ENCODE measurements around the gene SRRM5. TPM values are rescaled to one million over a fixed set of nuclear protein-coding genes. Genes with fewer than 3 reads are reported as not detected.

Gene SRRM5
- total RNA-seq, 4 donors from 2014 or later = 0.13 to 0.42 (median 0.25) TPM

- H3K4me1 ChIP-seq = peaks cover 12 to 36% (median 22%) of the 10 kb centered on the region in 4 donors
- no peaks in the 10 kb centered on the region for H3K27me3 ChIP-seq
- intact Hi-C loops (cut with DNase I) = loop anchor here (5.0 kb wide), 1 partner anchor 48 kb away; no protein-coding TSS in a partner anchor
- peak within 1 kb of the TSS; percentile 91 to 98 (median 94) for H3K27ac ChIP-seq (replicated peaks in 1 of 4)
- H3K4me3 ChIP-seq = peak within 1 kb of the TSS; percentile 70 to 87 (median 82)
- H3K9me3 ChIP-seq = no peaks in the 10 kb centered on the region
- 0% methylated on average over 26 of the region's 81 CpGs for WGBS
- DNase-seq (ENCODE audit: extremely low spot score) = peak; percentile 94
- TF ChIP-seq CTCF (IDR thresholded peaks at IDR 0.05) (no peak), POLR2A (IDR thresholded peaks at IDR 0.05; ENCODE audit: low read depth) (peak; percentile 41), POLR2AphosphoS5 (IDR thresholded peaks at IDR 0.05) (peak; percentile 81 to 90)
- peaks cover 0 to 7% (median 2%) of the 10 kb centered on the region in 4 donors for H3K36me3 ChIP-seq
These were observed 7.6 kb downstream of the SRRM5 start, which contains the start of gene ZNF428 for GRCh38 chr19:43619262-43620060. Gene ZNF428, minus strand, starts transcription at chr19:43619629. Its CDS starts 5,325 bp downstream, at chr19:43614304.

DNA sequence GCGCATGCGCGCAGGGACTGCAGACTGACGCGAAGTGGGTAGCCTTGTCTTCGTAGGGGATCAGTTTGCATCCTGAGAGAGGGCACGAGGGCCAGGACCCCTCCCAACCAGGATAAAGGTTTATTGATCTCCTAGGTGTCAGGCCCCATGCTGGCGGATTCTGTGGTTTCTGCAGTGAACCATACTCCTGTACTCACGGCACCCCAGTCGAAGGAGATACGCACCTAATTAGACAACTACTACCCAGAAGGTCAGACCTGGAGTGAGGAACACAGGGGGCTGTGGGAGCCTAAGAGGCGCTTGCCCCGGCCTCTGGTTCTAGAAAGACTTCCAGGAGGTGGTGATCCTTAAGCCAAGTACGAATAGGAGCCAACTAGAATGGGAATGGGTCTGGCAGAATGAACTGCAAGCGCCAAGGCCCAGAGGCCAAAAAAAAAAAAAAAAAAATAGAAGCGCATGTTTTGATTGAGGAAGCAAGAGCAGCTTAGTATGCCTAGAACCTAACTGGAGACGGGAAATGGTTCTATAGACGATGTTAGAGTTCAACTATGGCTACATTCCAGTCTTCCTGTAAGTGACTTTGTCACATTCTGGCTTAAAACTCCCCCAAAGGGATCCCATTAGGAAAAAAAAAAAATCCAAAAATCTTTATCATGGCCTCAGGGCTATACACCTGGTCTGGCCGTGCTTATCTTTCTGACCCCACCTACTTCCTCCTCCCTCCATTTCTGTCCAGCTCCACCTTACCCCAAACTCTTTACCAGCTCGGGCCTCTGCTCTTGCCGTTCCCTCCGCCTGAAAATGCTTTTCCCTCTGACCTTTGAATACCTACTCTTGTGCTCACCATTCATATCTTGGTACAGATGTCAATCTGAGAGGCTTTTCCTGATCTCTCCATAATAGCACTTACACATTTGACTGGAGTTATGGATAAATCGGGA is 8.4 kb downstream of the SRRM5 start:
- 43% methylated on average over 20 of the region's 23 CpGs for WGBS
- intact Hi-C loops (cut with DNase I) = no loop called here
- DNase-seq (ENCODE audit: extremely low spot score) = peak; percentile 93
- Histone ChIP-seq H3K36me3 (peaks cover 0 to 14% (median 3%) of the 10 kb centered on the region in 4 donors), H3K4me1 (peaks cover 12 to 28% (median 19%) of the 10 kb centered on the region in 4 donors), H3K9me3 (no peaks in the 10 kb centered on the region), H3K27me3 (no peaks in the 10 kb centered on the region), H3K4me3 (peak overlapping the region; percentile 70 to 87 (median 82)), H3K27ac (replicated peaks in 1 of 4) (peak overlapping the region; percentile 91 to 98 (median 94))
- TF ChIP-seq CTCF (IDR thresholded peaks at IDR 0.05) (no peak), EP300 (IDR thresholded peaks at IDR 0.05) (no peak), POLR2A (IDR thresholded peaks at IDR 0.05; ENCODE audit: low read depth) (no peak), POLR2AphosphoS5 (IDR thresholded peaks at IDR 0.05) (no peak)

DNA sequence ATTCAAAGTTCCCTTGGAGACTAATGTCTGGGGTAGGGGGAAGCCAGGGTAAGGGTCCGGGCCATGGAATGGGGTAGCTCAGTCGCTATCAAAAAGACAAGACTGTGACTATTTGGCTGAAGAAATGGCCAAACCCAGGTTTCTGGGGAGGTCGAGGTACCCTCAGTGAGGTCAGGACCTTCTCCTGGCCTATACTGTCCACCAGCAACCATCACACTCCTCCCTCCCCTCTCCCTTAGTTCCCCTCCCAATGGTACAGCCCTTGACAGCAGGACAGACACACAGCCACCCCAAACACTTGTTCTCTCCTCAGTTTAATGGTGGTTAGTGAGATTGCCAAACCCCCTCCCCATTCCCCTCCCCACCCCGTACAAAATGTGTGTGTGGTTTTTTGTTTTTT is 10.2 kb downstream of the SRRM5 start:
- intact Hi-C loops (cut with DNase I) = no loop called here
- WGBS = 77% methylated on average over 4 of the region's 4 CpGs
- TF ChIP-seq POLR2A (IDR thresholded peaks at IDR 0.05; ENCODE audit: low read depth) (no peak), EP300 (IDR thresholded peaks at IDR 0.05) (no peak), POLR2AphosphoS5 (IDR thresholded peaks at IDR 0.05) (no peak), CTCF (IDR thresholded peaks at IDR 0.05) (no peak)

DNA sequence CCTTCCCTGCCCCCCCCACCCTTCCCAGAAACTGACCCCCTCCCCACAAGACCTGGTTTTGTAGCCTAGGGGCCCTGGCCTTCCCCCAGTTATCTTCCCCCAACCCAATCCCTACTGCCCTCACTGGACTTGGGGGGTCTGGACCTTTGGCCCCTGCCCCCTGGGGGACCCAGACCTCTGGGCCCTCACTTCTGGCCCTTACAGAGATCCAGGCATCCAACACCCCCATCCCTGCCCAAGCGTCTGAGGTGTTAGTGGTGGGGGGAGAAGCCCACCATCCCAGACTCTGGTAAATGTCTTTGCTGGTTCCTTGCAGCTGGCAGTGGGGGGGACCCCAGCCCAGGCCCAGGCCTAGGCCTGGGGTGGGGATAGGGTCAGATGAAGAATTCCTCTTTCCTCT is 11.1 kb downstream of the SRRM5 start:
- Histone ChIP-seq H3K36me3 (peaks cover 0 to 35% (median 11%) of the 10 kb centered on the region in 4 donors), H3K4me3 (no peak overlapping the region), H3K27ac (replicated peaks in 1 of 4) (no peak overlapping the region), H3K4me1 (peaks cover 12 to 23% (median 18%) of the 10 kb centered on the region in 4 donors), H3K27me3 (no peaks in the 10 kb centered on the region), H3K9me3 (no peaks in the 10 kb centered on the region)
- intact Hi-C loops (cut with DNase I) = no loop called here
- no CpG with 5 or more reads among the region's 1 CpG for WGBS
- TF ChIP-seq POLR2AphosphoS5 (IDR thresholded peaks at IDR 0.05) (no peak), POLR2A (IDR thresholded peaks at IDR 0.05; ENCODE audit: low read depth) (no peak), EP300 (IDR thresholded peaks at IDR 0.05) (no peak)
- DNase-seq (ENCODE audit: extremely low spot score) = no peak

More for the DNA sequence above, 10.2 kb downstream of the SRRM5 start:
- H3K27ac ChIP-seq (replicated peaks in 1 of 4) = no peak overlapping the region
- no peaks in the 10 kb centered on the region for H3K9me3 ChIP-seq
- H3K36me3 ChIP-seq = peaks cover 0 to 30% (median 11%) of the 10 kb centered on the region in 4 donors
- DNase-seq (ENCODE audit: extremely low spot score) = no peak
- no peaks in the 10 kb centered on the region for H3K27me3 ChIP-seq
- H3K4me3 ChIP-seq = no peak overlapping the region
- peaks cover 12 to 25% (median 19%) of the 10 kb centered on the region in 4 donors for H3K4me1 ChIP-seq

All from esophagus muscularis mucosa (tissue), 4 donors.